ENCODE measurements around the gene SPPL3.
"Not testable (repeated sequence)": the region's sequence is repeated elsewhere in the genome, so short reads cannot be mapped to it uniquely, and the experiment has no call there.

Gene SPPL3

GRCh38 chr12:120901101-120901500 is 3.1 kb downstream of the SPPL3 start:
- not testable (repeated sequence) for ATAC-seq, H3K27me3 Mint-ChIP-seq, H3K4me3 Mint-ChIP-seq, H3K27ac Mint-ChIP-seq, DNase-seq, H3K9me3 Mint-ChIP-seq
- H3K4me1 Mint-ChIP-seq: peaks cover 60% of the 10 kb centered on the region

GRCh38 chr12:120895532-120895931 is 8.6 kb downstream of the SPPL3 start:
- DNase-seq (no peak), ATAC-seq (no peak)
- peaks cover 70% of the 10 kb centered on the region for H3K4me1 Mint-ChIP-seq
- H3K9me3 Mint-ChIP-seq: no peaks in the 10 kb centered on the region
- H3K27me3 Mint-ChIP-seq: no peaks in the 10 kb centered on the region
- no peak overlapping the region for H3K4me3 Mint-ChIP-seq
- no peak overlapping the region for H3K27ac Mint-ChIP-seq

- peak; percentile 60 for ATAC-seq
- Mint-ChIP-seq H3K9me3 (no peaks in the 10 kb centered on the region), H3K27me3 (no peaks in the 10 kb centered on the region), H3K27ac (peak overlapping the region in 1 of 2 donors; percentile 9), H3K4me1 (peaks cover 57% of the 10 kb centered on the region), H3K4me3 (peak overlapping the region; percentile 1 to 30)
- DNase-seq: no peak
Measured at GRCh38 chr12:120892265-120892664, 11.9 kb downstream of the SPPL3 start.

- no peak for DNase-seq
- Mint-ChIP-seq H3K9me3 (no peaks in the 10 kb centered on the region), H3K4me1 (peaks cover 61% of the 10 kb centered on the region)
Measured at GRCh38 chr12:120890963-120891362, 13.2 kb downstream of the SPPL3 start.

GRCh38 chr12:120887253-120888043 is 16.7 kb downstream of the SPPL3 start:
- Mint-ChIP-seq H3K27me3 (no peaks in the 10 kb centered on the region), H3K4me3 (peak overlapping the region; percentile 21 to 48), H3K4me1 (peaks cover 61% of the 10 kb centered on the region), H3K9me3 (no peaks in the 10 kb centered on the region), H3K27ac (no peak overlapping the region)
- ATAC-seq (peak; percentile 70), DNase-seq (peak; percentile 21 to 38)

More at GRCh38 chr12:120890963-120891362, 13.2 kb downstream of the SPPL3 start:
- ATAC-seq: no peak
- Mint-ChIP-seq H3K27ac (no peak overlapping the region), H3K27me3 (no peaks in the 10 kb centered on the region), H3K4me3 (no peak overlapping the region)

- H3K9me3 Mint-ChIP-seq: no peaks in the 10 kb centered on the region
- peak overlapping the region; percentile 52 to 57 for H3K4me3 Mint-ChIP-seq
- H3K4me1 Mint-ChIP-seq: peaks cover 64% of the 10 kb centered on the region
- ATAC-seq: peak; percentile 93
- no peak for DNase-seq
- H3K27me3 Mint-ChIP-seq: no peaks in the 10 kb centered on the region
- peak overlapping the region; percentile 7 to 32 for H3K27ac Mint-ChIP-seq
Measured at GRCh38 chr12:120886199-120887018, 17.7 kb downstream of the SPPL3 start.

GRCh38 chr12:120885521-120885920 is 18.6 kb downstream of the SPPL3 start:
- no peak for ATAC-seq
- Mint-ChIP-seq H3K27ac (no peak overlapping the region), H3K27me3 (no peaks in the 10 kb centered on the region), H3K4me1 (peaks cover 65% of the 10 kb centered on the region), H3K4me3 (peak overlapping the region in 1 of 2 donors; percentile 9), H3K9me3 (no peaks in the 10 kb centered on the region)
- DNase-seq: no peak

GRCh38 chr12:120884644-120885043 is 19.5 kb downstream of the SPPL3 start:
- Mint-ChIP-seq H3K27me3 (no peaks in the 10 kb centered on the region), H3K9me3 (no peaks in the 10 kb centered on the region), H3K4me1 (peaks cover 70% of the 10 kb centered on the region), H3K27ac (no peak overlapping the region), H3K4me3 (no peak overlapping the region)
- ATAC-seq (no peak), DNase-seq (no peak)

GRCh38 chr12:120882055-120882555 is 22.1 kb downstream of the SPPL3 start:
- ATAC-seq (no peak), DNase-seq (no peak)
- no peak overlapping the region for H3K4me3 Mint-ChIP-seq
- no peaks in the 10 kb centered on the region for H3K27me3 Mint-ChIP-seq
- H3K27ac Mint-ChIP-seq: no peak overlapping the region
- peaks cover 65% of the 10 kb centered on the region for H3K4me1 Mint-ChIP-seq
- H3K9me3 Mint-ChIP-seq: no peaks in the 10 kb centered on the region

GRCh38 chr12:120879718-120880300 is 24.3 kb downstream of the SPPL3 start:
- H3K27me3 Mint-ChIP-seq: no peaks in the 10 kb centered on the region
- ATAC-seq (no peak), DNase-seq (no peak)
- no peak overlapping the region for H3K27ac Mint-ChIP-seq
- no peak overlapping the region for H3K4me3 Mint-ChIP-seq
- peaks cover 67% of the 10 kb centered on the region for H3K4me1 Mint-ChIP-seq
- H3K9me3 Mint-ChIP-seq: no peaks in the 10 kb centered on the region

GRCh38 chr12:120879102-120879501 is 25.1 kb downstream of the SPPL3 start:
- DNase-seq (no peak), ATAC-seq (no peak)
- H3K27me3 Mint-ChIP-seq: no peaks in the 10 kb centered on the region
- H3K4me3 Mint-ChIP-seq: no peak overlapping the region
- no peaks in the 10 kb centered on the region for H3K9me3 Mint-ChIP-seq
- peaks cover 67% of the 10 kb centered on the region for H3K4me1 Mint-ChIP-seq
- H3K27ac Mint-ChIP-seq: no peak overlapping the region

- no peak for DNase-seq
- Mint-ChIP-seq H3K27ac (no peak overlapping the region), H3K9me3 (no peaks in the 10 kb centered on the region), H3K27me3 (no peaks in the 10 kb centered on the region), H3K4me3 (no peak overlapping the region), H3K4me1 (peaks cover 72% of the 10 kb centered on the region)
- no peak for ATAC-seq
Measured at GRCh38 chr12:120874547-120875245, 29.5 kb downstream of the SPPL3 start.

GRCh38 chr12:120873226-120873625 is 30.9 kb downstream of the SPPL3 start:
- peak overlapping the region; percentile 58 to 65 for H3K4me3 Mint-ChIP-seq
- H3K9me3 Mint-ChIP-seq: no peaks in the 10 kb centered on the region
- H3K27me3 Mint-ChIP-seq: no peaks in the 10 kb centered on the region
- peak overlapping the region; percentile 44 to 73 for H3K27ac Mint-ChIP-seq
- DNase-seq (no peak), ATAC-seq (peak; percentile 74)
- peaks cover 68% of the 10 kb centered on the region for H3K4me1 Mint-ChIP-seq

- ATAC-seq: no peak
- H3K4me1 Mint-ChIP-seq: peaks cover 68% of the 10 kb centered on the region
Measured at GRCh38 chr12:120872487-120872886, 31.7 kb downstream of the SPPL3 start.

GRCh38 chr12:120870415-120870814 is 33.7 kb downstream of the SPPL3 start:
- Mint-ChIP-seq H3K9me3 (no peaks in the 10 kb centered on the region), H3K27me3 (no peaks in the 10 kb centered on the region), H3K4me1 (peaks cover 63% of the 10 kb centered on the region), H3K4me3 (no peak overlapping the region), H3K27ac (no peak overlapping the region)
- no peak for DNase-seq
- peak; percentile 50 for ATAC-seq

More at GRCh38 chr12:120872487-120872886, 31.7 kb downstream of the SPPL3 start:
- Mint-ChIP-seq H3K9me3 (no peaks in the 10 kb centered on the region), H3K27ac (peak overlapping the region in 1 of 2 donors; percentile 13), H3K4me3 (peak overlapping the region; percentile 10 to 15), H3K27me3 (no peaks in the 10 kb centered on the region)
- no peak for DNase-seq

Data from stimulated activated naive CD8-positive, alpha-beta T cell treated with anti-CD3 and anti-CD28 coated beads, Interleukin-15, amount 100 ng/mL, for 72 hours (primary cell).